Mesendoderm (in vitro differentiated cells): ENCODE results near the gene SFMBT1.

Experiments used
- DNase-seq: peaks from one replicate; pipeline ENCODE4 v3.0.0; 2013
- H2AK5ac ChIP-seq: 2 replicates; pipeline ENCODE4 v1.6.1; 2013; ENCODE audit warnings: low read length, inconsistent platforms
- H2BK120ac ChIP-seq: 2 replicates; pipeline ENCODE4 v1.6.1; 2013; ENCODE audit warnings: low read depth, mild to moderate bottlenecking, low read length, moderate library complexity, mixed read lengths
- H2BK15ac ChIP-seq: replicated peaks from 2 replicates; pipeline ENCODE4 v1.6.1; 2013; ENCODE audit warnings: low read depth, mild to moderate bottlenecking, moderate library complexity
- H2BK5ac ChIP-seq: 2 replicates; pipeline ENCODE4 v1.6.1; 2013; ENCODE audit warnings: low read length, inconsistent platforms
- H3K18ac ChIP-seq: 2 replicates; pipeline ENCODE4 v1.6.1; 2013; ENCODE audit warnings: mild to moderate bottlenecking, low read length, mixed read lengths
- H3K23ac ChIP-seq: one replicate; pipeline ENCODE4 v1.6.1; 2013; ENCODE audit warnings: low read length
- H3K27ac ChIP-seq: 2 replicates; pipeline ENCODE4 v1.5.1; 2013; ENCODE audit warnings: low read depth, mild to moderate bottlenecking, inconsistent platforms, low read length, moderate library complexity
- H3K27me3 ChIP-seq: 2 replicates; pipeline ENCODE4 v1.6.1; 2013; ENCODE audit warnings: low read length, control low read depth, mild to moderate bottlenecking, inconsistent platforms; ENCODE audit not compliant: insufficient read depth, poor library complexity
- H3K36me3 ChIP-seq: 2 replicates; pipeline ENCODE4 v1.6.1; 2013; ENCODE audit warnings: low read length, inconsistent platforms; ENCODE audit not compliant: control insufficient read depth, insufficient read depth
- H3K4ac ChIP-seq: one replicate; pipeline ENCODE4 v1.6.1; 2013; ENCODE audit warnings: low read depth, mild to moderate bottlenecking, low read length, moderate library complexity
- H3K4me1 ChIP-seq: 2 replicates; pipeline ENCODE4 v1.6.1; 2013; ENCODE audit warnings: low read depth, low read length, inconsistent platforms; ENCODE audit not compliant: control insufficient read depth
- H3K4me2 ChIP-seq: 2 replicates; pipeline ENCODE4 v1.6.1; 2013; ENCODE audit warnings: low read length
- H3K4me3 ChIP-seq: 2 replicates; pipeline ENCODE4 v1.5.1; 2013; ENCODE audit warnings: mild to moderate bottlenecking, low read length
- H3K56ac ChIP-seq: one replicate; pipeline ENCODE4 v1.6.1; 2013; ENCODE audit warnings: low read length
- H3K79me1 ChIP-seq: 2 replicates; pipeline ENCODE4 v1.6.1; 2013; ENCODE audit warnings: low read length, inconsistent platforms
- H3K79me2 ChIP-seq: 2 replicates; pipeline ENCODE4 v1.6.1; 2013; ENCODE audit warnings: mild to moderate bottlenecking, low read length; ENCODE audit not compliant: control insufficient read depth, insufficient read depth
- H3K9ac ChIP-seq: 2 replicates; pipeline ENCODE4 v1.6.1; 2013; ENCODE audit warnings: low read length, inconsistent platforms
- H4K5ac ChIP-seq: one replicate; pipeline ENCODE4 v1.6.1; 2013; ENCODE audit warnings: low read length
- H4K8ac ChIP-seq: one replicate; pipeline ENCODE4 v1.6.1; 2013; ENCODE audit warnings: low read depth, mild to moderate bottlenecking, control low read depth, low read length, moderate library complexity
- WGBS: extraction: QIAGEN DNeasy Blood & Tissue Kit; methylation state at CpG from one replicate; pipeline ENCODE4 v1.1.7; 2013; ENCODE audit warnings: low lambda C conversion rate, missing lambda C conversion rate; ENCODE audit not compliant: insufficient coverage; ENCODE audit errors: extremely low coverage; 5-methylcytosine and 5-hydroxymethylcytosine counted together

Gene SFMBT1

GRCh38 chr3:52978109-52978754 is 67.6 kb downstream of the SFMBT1 start:
- no peak overlapping the region for H2AK5ac ChIP-seq
- no peak overlapping the region for H3K9ac ChIP-seq
- no peaks in the 10 kb centered on the region for H3K36me3 ChIP-seq
- no peaks in the 10 kb centered on the region for H3K79me1 ChIP-seq
- no peak overlapping the region for H3K27ac ChIP-seq
- 100% methylated on average over 1 of the region's 3 CpGs for WGBS
- no peak overlapping the region for H2BK15ac ChIP-seq
- H3K18ac ChIP-seq = no peak overlapping the region
- no peak overlapping the region for H2BK5ac ChIP-seq
- no peak overlapping the region for H3K23ac ChIP-seq
- no peak overlapping the region for H3K4me3 ChIP-seq
- H3K4me1 ChIP-seq = no peaks in the 10 kb centered on the region
- H3K4me2 ChIP-seq = no peak overlapping the region
- no peak for DNase-seq
- no peak overlapping the region for H4K5ac ChIP-seq
- H3K27me3 ChIP-seq = no peaks in the 10 kb centered on the region
- no peak overlapping the region for H4K8ac ChIP-seq
- H3K56ac ChIP-seq = no peak overlapping the region
- H3K4ac ChIP-seq = no peak overlapping the region
- no peak overlapping the region for H2BK120ac ChIP-seq
- H3K79me2 ChIP-seq = no peaks in the 10 kb centered on the region

DNA sequence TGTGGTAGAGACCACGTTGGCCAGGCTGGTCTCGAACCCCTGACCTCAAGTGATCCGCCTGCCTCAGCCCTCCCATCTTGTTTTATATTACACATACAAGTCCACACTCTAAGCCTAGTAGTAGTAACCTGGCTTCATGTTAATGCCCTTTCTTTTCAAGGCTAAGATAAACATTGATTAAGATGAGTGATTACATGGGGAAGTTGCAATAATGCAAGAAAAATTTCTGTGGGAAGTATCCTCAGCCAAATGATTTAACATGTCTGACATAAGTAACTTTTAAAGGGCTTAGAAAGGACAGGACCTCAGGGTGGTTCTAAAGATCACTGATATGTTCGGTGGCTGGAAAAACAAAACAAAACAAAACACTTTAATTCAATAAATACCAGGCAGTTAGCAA is 72.1 kb downstream of the SFMBT1 start:
- Histone ChIP-seq H4K5ac (no peak overlapping the region), H3K4me1 (no peaks in the 10 kb centered on the region), H3K9ac (no peak overlapping the region), H3K4ac (no peak overlapping the region), H3K27me3 (no peaks in the 10 kb centered on the region), H3K79me1 (no peaks in the 10 kb centered on the region), H3K23ac (no peak overlapping the region), H3K79me2 (no peaks in the 10 kb centered on the region), H3K4me2 (no peak overlapping the region), H2BK15ac (no peak overlapping the region), H2BK5ac (no peak overlapping the region), H3K18ac (no peak overlapping the region), H3K27ac (no peak overlapping the region), H2AK5ac (no peak overlapping the region), H2BK120ac (no peak overlapping the region), H3K36me3 (no peaks in the 10 kb centered on the region), H3K4me3 (no peak overlapping the region), H4K8ac (no peak overlapping the region), H3K56ac (no peak overlapping the region)
- no CpG with 5 or more reads among the region's 4 CpGs for WGBS
- no peak for DNase-seq

DNA sequence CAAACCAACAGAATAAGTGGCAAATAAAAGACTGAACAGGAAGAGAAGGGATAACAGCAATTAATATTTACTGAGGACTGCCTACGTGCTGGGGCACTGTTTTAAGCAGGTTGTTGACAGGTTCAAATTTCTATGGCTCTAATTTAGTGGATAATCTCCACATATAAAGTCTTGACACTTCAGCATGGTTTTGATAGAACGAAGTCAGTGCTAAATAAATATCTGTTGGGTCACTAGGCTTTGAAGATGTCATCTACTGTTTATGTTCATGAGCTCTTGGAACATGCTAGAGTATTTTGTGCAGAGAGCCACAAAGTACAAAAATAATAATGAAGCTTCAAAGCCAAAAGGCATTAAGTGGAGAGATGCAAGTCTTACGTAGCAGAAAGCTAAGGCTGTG is 74.0 kb downstream of the SFMBT1 start:
- Histone ChIP-seq H3K27me3 (no peaks in the 10 kb centered on the region), H3K36me3 (no peaks in the 10 kb centered on the region), H3K27ac (no peak overlapping the region), H4K8ac (no peak overlapping the region), H3K79me2 (no peaks in the 10 kb centered on the region), H3K18ac (no peak overlapping the region), H4K5ac (no peak overlapping the region), H3K79me1 (no peaks in the 10 kb centered on the region), H2BK15ac (no peak overlapping the region), H3K23ac (no peak overlapping the region), H3K4me1 (no peaks in the 10 kb centered on the region), H3K4me3 (no peak overlapping the region), H3K4ac (no peak overlapping the region), H2BK5ac (no peak overlapping the region), H3K4me2 (no peak overlapping the region), H3K9ac (no peak overlapping the region), H2AK5ac (no peak overlapping the region), H2BK120ac (no peak overlapping the region), H3K56ac (no peak overlapping the region)
- no peak for DNase-seq
- no CpG with 5 or more reads among the region's 3 CpGs for WGBS

GRCh38 chr3:52967398-52967797 is 78.5 kb downstream of the SFMBT1 start:
- no peak overlapping the region for H3K4ac ChIP-seq
- H2BK15ac ChIP-seq = no peak overlapping the region
- no peak overlapping the region for H3K4me2 ChIP-seq
- no peaks in the 10 kb centered on the region for H3K36me3 ChIP-seq
- no peaks in the 10 kb centered on the region for H3K27me3 ChIP-seq
- H3K4me1 ChIP-seq = no peaks in the 10 kb centered on the region
- H2BK120ac ChIP-seq = no peak overlapping the region
- no peak overlapping the region for H2BK5ac ChIP-seq
- no peak overlapping the region for H3K18ac ChIP-seq
- no peak for DNase-seq
- no peak overlapping the region for H4K8ac ChIP-seq
- H3K9ac ChIP-seq = no peak overlapping the region
- H3K23ac ChIP-seq = no peak overlapping the region
- H4K5ac ChIP-seq = no peak overlapping the region
- no peak overlapping the region for H3K27ac ChIP-seq
- H3K79me2 ChIP-seq = no peaks in the 10 kb centered on the region
- no peaks in the 10 kb centered on the region for H3K79me1 ChIP-seq
- no peak overlapping the region for H3K4me3 ChIP-seq
- no peak overlapping the region for H3K56ac ChIP-seq
- WGBS = no CpG with 5 or more reads among the region's 2 CpGs
- no peak overlapping the region for H2AK5ac ChIP-seq

GRCh38 chr3:52962160-52962559 is 83.7 kb downstream of the SFMBT1 start:
- Histone ChIP-seq H3K18ac (no peak overlapping the region), H3K36me3 (no peaks in the 10 kb centered on the region), H3K23ac (no peak overlapping the region), H2BK5ac (no peak overlapping the region), H3K79me1 (no peaks in the 10 kb centered on the region), H3K56ac (no peak overlapping the region), H3K27me3 (no peaks in the 10 kb centered on the region), H4K5ac (no peak overlapping the region), H3K9ac (no peak overlapping the region), H2BK120ac (no peak overlapping the region), H4K8ac (no peak overlapping the region), H2AK5ac (no peak overlapping the region), H3K4me3 (no peak overlapping the region), H2BK15ac (no peak overlapping the region), H3K4me1 (no peaks in the 10 kb centered on the region), H3K27ac (no peak overlapping the region), H3K4ac (no peak overlapping the region), H3K4me2 (no peak overlapping the region), H3K79me2 (no peaks in the 10 kb centered on the region)
- WGBS = no CpG with 5 or more reads among the region's 2 CpGs
- DNase-seq = no peak

- Histone ChIP-seq H3K27me3 (no peaks in the 10 kb centered on the region), H3K4ac (no peak overlapping the region), H3K79me1 (no peaks in the 10 kb centered on the region), H3K23ac (no peak overlapping the region), H3K4me3 (no peak overlapping the region), H3K27ac (no peak overlapping the region), H2BK120ac (no peak overlapping the region), H4K5ac (no peak overlapping the region), H4K8ac (no peak overlapping the region), H3K4me1 (no peaks in the 10 kb centered on the region), H3K56ac (no peak overlapping the region), H3K9ac (no peak overlapping the region), H3K79me2 (no peaks in the 10 kb centered on the region), H2AK5ac (no peak overlapping the region), H3K4me2 (no peak overlapping the region), H2BK15ac (no peak overlapping the region), H3K18ac (no peak overlapping the region), H2BK5ac (no peak overlapping the region), H3K36me3 (no peaks in the 10 kb centered on the region)
- DNase-seq = no peak
- no CpG with 5 or more reads among the region's 2 CpGs for WGBS
Observed at GRCh38 chr3:52959773-52960172, 86.1 kb downstream of the SFMBT1 start.
